Sigmoid colon (tissue), 4 donors: ENCODE results near the gene R3HDM4.

Experiments
- EP300 ChIP-seq, 4 donors: sonication (generic); formaldehyde crosslinking; IDR thresholded peaks; one replicate each; pipeline ENCODE4 v1.6.1; 2017; ENCODE audit warnings: antibody characterized with exemption in 4 of 4
- POLR2A ChIP-seq, 2 donors: fragments of 450-650 bp; IDR thresholded peaks; one replicate each; pipeline ENCODE4 v1.6.1; 2016; ENCODE audit warnings: antibody characterized with exemption in 2 of 2, mild to moderate bottlenecking in 2 of 2, moderate library complexity in 2 of 2
- POLR2AphosphoS5 ChIP-seq, 4 donors: sonication (generic); formaldehyde crosslinking; IDR thresholded peaks; one replicate each; pipeline ENCODE4 v1.6.1; 2017; ENCODE audit warnings: antibody characterized with exemption in 4 of 4
- TF ChIP-seq, protein P1 (sequence below), 4 experiments: fragments of 450-650 bp in 3 of 4; fragments of 200-600 bp in 1 of 4; IDR thresholded peaks; one replicate each; pipeline ENCODE4 v1.5.1; 2016 to 2019; ENCODE audit warnings: antibody characterized with exemption in 4 of 4, mild to moderate bottlenecking in 3 of 4, moderate library complexity in 2 of 4

DNA sequence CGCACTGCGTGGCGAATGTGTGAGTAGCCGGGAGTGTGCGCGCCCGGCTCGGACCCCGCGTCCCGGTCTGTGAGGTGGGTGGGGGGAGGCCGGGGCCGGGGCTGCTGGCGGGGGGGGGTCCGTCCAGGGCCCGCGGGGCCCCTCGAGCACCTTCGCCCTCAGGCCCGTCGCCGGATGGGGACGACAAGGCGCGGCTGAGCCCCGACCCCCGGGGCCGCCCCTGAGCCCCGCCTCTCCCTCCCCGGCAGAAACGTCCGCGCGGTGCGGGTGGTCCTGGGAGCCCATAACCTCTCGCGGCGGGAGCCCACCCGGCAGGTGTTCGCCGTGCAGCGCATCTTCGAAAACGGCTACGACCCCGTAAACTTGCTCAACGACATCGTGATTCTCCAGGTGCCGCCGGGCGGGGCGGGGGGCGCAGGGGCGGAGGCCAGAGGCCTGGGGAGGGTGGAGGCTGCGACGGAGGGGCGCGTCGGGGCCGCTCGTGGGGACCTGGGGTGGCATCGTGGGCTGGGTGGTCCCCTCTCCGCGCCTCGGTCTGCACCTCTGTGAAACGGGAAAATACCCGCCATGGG lies 59.9 kb downstream of the R3HDM4 start:
- no peak for TF ChIP-seq POLR2A (IDR thresholded peaks at IDR 0.05)
- TF ChIP-seq, protein P1, sequence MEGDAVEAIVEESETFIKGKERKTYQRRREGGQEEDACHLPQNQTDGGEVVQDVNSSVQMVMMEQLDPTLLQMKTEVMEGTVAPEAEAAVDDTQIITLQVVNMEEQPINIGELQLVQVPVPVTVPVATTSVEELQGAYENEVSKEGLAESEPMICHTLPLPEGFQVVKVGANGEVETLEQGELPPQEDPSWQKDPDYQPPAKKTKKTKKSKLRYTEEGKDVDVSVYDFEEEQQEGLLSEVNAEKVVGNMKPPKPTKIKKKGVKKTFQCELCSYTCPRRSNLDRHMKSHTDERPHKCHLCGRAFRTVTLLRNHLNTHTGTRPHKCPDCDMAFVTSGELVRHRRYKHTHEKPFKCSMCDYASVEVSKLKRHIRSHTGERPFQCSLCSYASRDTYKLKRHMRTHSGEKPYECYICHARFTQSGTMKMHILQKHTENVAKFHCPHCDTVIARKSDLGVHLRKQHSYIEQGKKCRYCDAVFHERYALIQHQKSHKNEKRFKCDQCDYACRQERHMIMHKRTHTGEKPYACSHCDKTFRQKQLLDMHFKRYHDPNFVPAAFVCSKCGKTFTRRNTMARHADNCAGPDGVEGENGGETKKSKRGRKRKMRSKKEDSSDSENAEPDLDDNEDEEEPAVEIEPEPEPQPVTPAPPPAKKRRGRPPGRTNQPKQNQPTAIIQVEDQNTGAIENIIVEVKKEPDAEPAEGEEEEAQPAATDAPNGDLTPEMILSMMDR (IDR thresholded peaks at IDR 0.05): no peak
- TF ChIP-seq EP300 (IDR thresholded peaks at IDR 0.05): no peak
- no peak for TF ChIP-seq POLR2AphosphoS5 (IDR thresholded peaks at IDR 0.05)
